Neuronal stem cell (in vitro differentiated cells): ENCODE data around the gene LTA4H.
"Not testable (repeated sequence)": the region's sequence is repeated elsewhere in the genome, so short reads cannot be mapped to it uniquely, and the experiment has no call there.

ENCODE experiments used
- DNase-seq: peaks from one replicate; pipeline ENCODE4 v3.0.0-alpha.2; 2013; ENCODE audit warnings: low spot score
- H2AFZ ChIP-seq: one replicate; pipeline ENCODE4 v1.6.1; 2013; ENCODE audit warnings: mild to moderate bottlenecking, low read length, inconsistent platforms
- H2AK5ac ChIP-seq: 2 replicates; pipeline ENCODE4 v1.6.1; 2013; ENCODE audit warnings: low read depth, mild to moderate bottlenecking, inconsistent platforms, low read length, moderate library complexity, mixed read lengths
- H2BK120ac ChIP-seq: 2 replicates; pipeline ENCODE4 v1.6.1; 2013; ENCODE audit warnings: low read depth, mild to moderate bottlenecking, inconsistent platforms, low read length, moderate library complexity, mixed read lengths
- H2BK12ac ChIP-seq: one replicate; pipeline ENCODE4 v1.6.1; 2013; ENCODE audit warnings: low read length, inconsistent platforms
- H2BK15ac ChIP-seq: 2 replicates; pipeline ENCODE4 v1.6.1; 2013; ENCODE audit warnings: mild to moderate bottlenecking, low read length, inconsistent platforms, mixed read lengths
- H2BK5ac ChIP-seq: one replicate; pipeline ENCODE4 v1.6.1; 2013; ENCODE audit warnings: inconsistent platforms, mild to moderate bottlenecking, low read length, moderate library complexity
- H3K14ac ChIP-seq: one replicate; pipeline ENCODE4 v1.6.1; 2013; ENCODE audit warnings: low read length, inconsistent platforms
- H3K18ac ChIP-seq: 2 replicates; pipeline ENCODE4 v1.6.1; 2013; ENCODE audit warnings: low read length, inconsistent platforms
- H3K23ac ChIP-seq: 2 replicates; pipeline ENCODE4 v1.6.1; 2013; ENCODE audit warnings: low read depth, mild to moderate bottlenecking, mixed read lengths, low read length, inconsistent platforms; ENCODE audit not compliant: poor library complexity
- H3K27ac ChIP-seq: replicated peaks from 3 replicates; pipeline ENCODE4 v1.5.1; 2013; ENCODE audit warnings: low read length, inconsistent platforms
- H3K27me3 ChIP-seq, 3 experiments: 2 replicates each; pipeline ENCODE4 v1.6.1; 2013; ENCODE audit warnings: low read length in 3 of 3, mild to moderate bottlenecking in 2 of 3, inconsistent platforms in 1 of 3, low read depth in 1 of 3, mixed read lengths in 1 of 3, moderate library complexity in 1 of 3; ENCODE audit not compliant: control insufficient read depth in 3 of 3, insufficient read depth in 3 of 3
- H3K36me3 ChIP-seq, 2 donors: replicated peaks in 1 of 2; 2 replicates each; pipeline ENCODE4 v1.6.1; 2013; ENCODE audit warnings: low read length in 2 of 2; ENCODE audit not compliant: control insufficient read depth in 2 of 2, insufficient read depth in 2 of 2
- H3K4ac ChIP-seq: 2 replicates; pipeline ENCODE4 v1.6.1; 2013; ENCODE audit warnings: inconsistent platforms, mild to moderate bottlenecking, low read length, moderate library complexity
- H3K4me1 ChIP-seq, 2 donors: 1 replicate in 1 of 2; 2 replicates in 1 of 2; pipeline ENCODE4 v1.6.1; 2013; ENCODE audit warnings: low read length in 2 of 2, low read depth in 1 of 2; ENCODE audit not compliant: control insufficient read depth in 2 of 2, insufficient read depth in 1 of 2
- H3K4me2 ChIP-seq: one replicate; pipeline ENCODE4 v1.6.1; 2013; ENCODE audit warnings: mild to moderate bottlenecking, low read length, inconsistent platforms; ENCODE audit not compliant: insufficient read depth, poor library complexity, severe bottlenecking
- H3K4me3 ChIP-seq, 2 donors: 2 replicates each; pipeline ENCODE4 v1.5.1; 2013; ENCODE audit warnings: low read length in 2 of 2, mild to moderate bottlenecking in 2 of 2, inconsistent platforms in 1 of 2, moderate library complexity in 1 of 2
- H3K79me1 ChIP-seq: one replicate; pipeline ENCODE4 v1.6.1; 2013; ENCODE audit warnings: low read depth, mild to moderate bottlenecking, inconsistent platforms, low read length, moderate library complexity
- H3K9ac ChIP-seq: one replicate; pipeline ENCODE4 v1.6.1; 2013; ENCODE audit warnings: mild to moderate bottlenecking, low read depth, low read length, inconsistent platforms; ENCODE audit not compliant: poor library complexity
- H3K9me3 ChIP-seq, 2 donors: replicated peaks in 1 of 2; 2 replicates each; pipeline versions ENCODE3 to v1.6.1; 2013; ENCODE audit warnings: low read length in 2 of 2, mild to moderate bottlenecking in 2 of 2, inconsistent platforms in 1 of 2, low read depth in 1 of 2, mixed read lengths in 1 of 2, moderate library complexity in 1 of 2; ENCODE audit not compliant: control insufficient read depth in 2 of 2, insufficient read depth in 1 of 2
- H4K8ac ChIP-seq: one replicate; pipeline ENCODE4 v1.6.1; 2013; ENCODE audit warnings: low read depth, mild to moderate bottlenecking, inconsistent platforms, low read length, moderate library complexity
- H4K91ac ChIP-seq: one replicate; pipeline ENCODE4 v1.6.1; 2013; ENCODE audit warnings: low read length, low read depth, mild to moderate bottlenecking, inconsistent platforms; ENCODE audit not compliant: poor library complexity
- WGBS, 2 donors: extraction: QIAGEN DNeasy Blood & Tissue Kit; methylation state at CpG; one replicate each; pipeline ENCODE4 v1.1.7; 2013; ENCODE audit warnings: missing lambda C conversion rate in 2 of 2, mixed read lengths in 1 of 2; ENCODE audit not compliant: insufficient read length in 2 of 2, insufficient replicate concordance in 1 of 2; ENCODE audit errors: extremely low coverage in 2 of 2; 5-methylcytosine and 5-hydroxymethylcytosine counted together

Gene LTA4H

DNA sequence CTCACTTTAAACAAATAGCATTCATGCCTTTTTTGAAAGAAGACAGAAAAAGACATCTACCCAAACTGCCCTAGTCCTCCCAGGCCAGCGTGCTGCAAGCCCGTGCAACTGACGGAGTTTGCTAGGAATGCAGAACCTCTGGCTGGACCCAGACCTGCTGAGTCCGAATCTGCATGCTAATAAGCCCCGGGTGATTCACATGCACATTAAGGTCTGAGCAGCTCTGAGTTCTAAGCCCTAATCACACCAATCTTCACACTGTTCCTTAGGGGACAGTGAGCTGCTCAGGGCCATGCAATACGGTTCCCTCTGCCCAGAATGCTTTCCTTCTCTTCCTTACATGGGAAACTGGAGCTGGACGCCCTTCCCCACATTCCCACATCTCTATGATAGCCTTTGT is 64.5 kb downstream of the LTA4H start:
- Histone ChIP-seq H3K27me3 (peaks cover 0 to 6% (median 2%) of the 10 kb centered on the region in 3 experiments), H2BK15ac (no peak overlapping the region), H3K27ac (no peak overlapping the region), H2AFZ (peak overlapping the region; percentile 25), H4K91ac (no peak overlapping the region), H3K18ac (peak overlapping the region; percentile 67), H2BK120ac (no peak overlapping the region), H3K9me3 (no peaks in the 10 kb centered on the region), H2AK5ac (no peak overlapping the region), H3K9ac (no peak overlapping the region), H4K8ac (no peak overlapping the region), H3K4me2 (no peak overlapping the region), H2BK12ac (no peak overlapping the region), H2BK5ac (no peak overlapping the region), H3K79me1 (no peaks in the 10 kb centered on the region), H3K14ac (no peak overlapping the region), H3K4me3 (no peak overlapping the region), H3K4ac (no peak overlapping the region), H3K23ac (no peak overlapping the region), H3K4me1 (peaks cover 0 to 2% of the 10 kb centered on the region in 2 donors), H3K36me3 (no peaks in the 10 kb centered on the region)
- no CpG with 5 or more reads among the region's 7 CpGs for WGBS, 2 donors
- no peak for DNase-seq

DNA sequence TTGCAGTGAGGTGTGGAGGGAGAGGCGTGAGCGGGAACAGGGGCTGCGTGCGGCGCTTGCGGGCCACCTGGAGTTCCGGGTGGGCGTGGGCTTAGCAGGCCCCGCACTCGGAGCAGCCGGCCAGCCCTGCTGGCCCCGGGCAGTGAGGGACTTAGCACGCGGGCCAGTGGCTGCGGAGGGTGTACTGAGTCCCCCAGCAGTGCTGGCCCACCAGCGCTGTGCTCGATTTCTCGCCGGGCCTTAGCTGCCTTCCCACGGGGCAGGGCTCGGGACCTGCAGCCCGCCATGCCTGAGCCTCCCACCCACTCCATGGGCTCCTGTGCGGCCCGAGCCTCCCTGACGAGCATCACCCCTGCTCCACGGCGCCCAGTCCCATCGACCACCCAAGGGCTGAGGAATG is 66.3 kb downstream of the LTA4H start:
- not testable (repeated sequence) for H2AFZ ChIP-seq, H3K36me3 ChIP-seq, H3K79me1 ChIP-seq, H3K27me3 ChIP-seq, H2BK120ac ChIP-seq, H2BK15ac ChIP-seq, H3K4ac ChIP-seq, H3K4me1 ChIP-seq, H3K18ac ChIP-seq, H3K9ac ChIP-seq, H2BK12ac ChIP-seq, H2AK5ac ChIP-seq, H3K9me3 ChIP-seq, H3K14ac ChIP-seq, H3K27ac ChIP-seq, H3K4me2 ChIP-seq, H4K91ac ChIP-seq, H2BK5ac ChIP-seq, DNase-seq, H3K4me3 ChIP-seq, H4K8ac ChIP-seq, H3K23ac ChIP-seq
- no CpG with 5 or more reads among the region's 28 CpGs for WGBS, 2 donors

DNA sequence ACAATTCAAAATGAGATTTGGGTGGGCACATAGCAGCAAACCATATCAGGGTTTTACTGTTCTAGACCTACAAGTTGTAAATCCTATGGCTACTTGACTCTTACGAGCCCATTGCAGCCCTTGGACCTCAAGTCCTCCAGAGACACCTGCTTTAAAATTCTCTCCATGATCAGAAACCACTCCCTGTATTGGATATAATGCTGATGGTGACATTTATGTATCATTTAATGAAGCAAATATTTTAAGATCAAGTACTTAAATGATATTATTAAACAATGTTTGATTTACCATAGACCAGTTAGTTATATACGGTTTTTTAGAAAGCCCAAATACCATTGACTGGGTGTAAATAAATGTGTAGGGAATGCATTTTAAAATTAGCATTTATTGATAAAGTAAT is 68.1 kb downstream of the LTA4H start:
- no peak overlapping the region for H2BK12ac ChIP-seq
- H2BK15ac ChIP-seq: no peak overlapping the region
- peaks cover 0 to 2% of the 10 kb centered on the region in 2 donors for H3K4me1 ChIP-seq
- no CpG with 5 or more reads among the region's 2 CpGs for WGBS, 2 donors
- no peaks in the 10 kb centered on the region for H3K79me1 ChIP-seq
- H3K27ac ChIP-seq: no peak overlapping the region
- H3K27me3 ChIP-seq: peaks cover 0 to 6% (median 2%) of the 10 kb centered on the region in 3 experiments
- no peak overlapping the region for H3K14ac ChIP-seq
- H2AK5ac ChIP-seq: no peak overlapping the region
- H3K4me2 ChIP-seq: no peak overlapping the region
- no peak overlapping the region for H3K23ac ChIP-seq
- H3K9ac ChIP-seq: no peak overlapping the region
- H3K9me3 ChIP-seq: no peaks in the 10 kb centered on the region
- H4K8ac ChIP-seq: no peak overlapping the region
- no peak overlapping the region for H3K18ac ChIP-seq
- H2BK120ac ChIP-seq: no peak overlapping the region
- H4K91ac ChIP-seq: no peak overlapping the region
- DNase-seq: no peak
- no peak overlapping the region for H3K4ac ChIP-seq
- H2AFZ ChIP-seq: no peak overlapping the region
- no peak overlapping the region for H3K4me3 ChIP-seq
- H3K36me3 ChIP-seq: no peaks in the 10 kb centered on the region
- H2BK5ac ChIP-seq: no peak overlapping the region

DNA sequence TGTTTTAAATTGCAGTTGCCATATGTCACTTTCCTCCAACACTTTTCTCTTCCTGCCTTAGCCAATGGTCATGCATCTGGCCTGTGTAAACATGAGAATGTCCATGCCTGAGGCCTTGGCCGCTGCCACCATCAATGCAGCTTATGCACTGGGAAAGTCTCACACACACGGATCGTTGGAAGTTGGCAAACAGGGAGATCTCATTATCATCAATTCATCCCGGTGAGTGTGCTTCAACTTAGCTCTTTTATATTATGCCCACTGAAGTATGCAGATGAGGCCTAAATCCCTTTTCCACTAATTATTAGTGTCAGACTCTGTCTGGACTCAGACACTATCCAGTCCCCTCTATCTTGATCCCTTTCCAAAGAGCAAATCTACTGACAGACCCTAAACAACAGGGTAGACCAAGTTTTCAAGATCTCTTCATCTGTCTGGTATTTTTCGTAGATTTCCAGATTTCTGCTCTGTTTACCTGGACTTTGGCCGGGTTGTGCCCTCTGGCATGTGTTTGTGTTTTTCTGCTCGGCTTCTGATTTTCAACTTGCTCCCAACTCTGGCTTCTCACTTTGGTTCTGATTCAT is 69.0 kb downstream of the LTA4H start:
- H3K4me1 ChIP-seq: peaks cover 0 to 4% of the 10 kb centered on the region in 2 donors
- no peak overlapping the region for H4K8ac ChIP-seq
- H3K9me3 ChIP-seq: no peaks in the 10 kb centered on the region
- no peak overlapping the region for H3K9ac ChIP-seq
- no peak overlapping the region for H3K4me2 ChIP-seq
- H2BK15ac ChIP-seq: no peak overlapping the region
- no peak overlapping the region for H3K23ac ChIP-seq
- H3K4me3 ChIP-seq: no peak overlapping the region
- H2AFZ ChIP-seq: no peak overlapping the region
- DNase-seq: no peak
- H3K27ac ChIP-seq: no peak overlapping the region
- no peak overlapping the region for H3K14ac ChIP-seq
- H4K91ac ChIP-seq: no peak overlapping the region
- H3K4ac ChIP-seq: no peak overlapping the region
- H2AK5ac ChIP-seq: no peak overlapping the region
- peaks cover 0 to 9% (median 0%) of the 10 kb centered on the region in 3 experiments for H3K27me3 ChIP-seq
- no peaks in the 10 kb centered on the region for H3K36me3 ChIP-seq
- no peak overlapping the region for H2BK12ac ChIP-seq
- H3K18ac ChIP-seq: no peak overlapping the region
- H2BK5ac ChIP-seq: no peak overlapping the region
- H2BK120ac ChIP-seq: no peak overlapping the region
- no peaks in the 10 kb centered on the region for H3K79me1 ChIP-seq
- no CpG with 5 or more reads among the region's 7 CpGs for WGBS, 2 donors
